Heart right ventricle (tissue), 16 donors: Measurements from ENCODE around the gene HNRNPH3. TPM values are rescaled to one million over a fixed set of nuclear protein-coding genes. Genes with fewer than 3 reads are reported as not detected.

ENCODE experiments used
- ATAC-seq, 8 donors: fragments of 200-7000 bp; cut with Tn5 transposase; one replicate each; pipeline ENCODE4 v1.9.1; 2020; ENCODE audit warnings: mild to moderate bottlenecking in 8 of 8, moderate library complexity in 8 of 8, moderate number of reproducible peaks in 1 of 8
- DNase-seq, 2 donors: peaks; one replicate each; pipeline ENCODE4 v3.0.0-alpha.2; 2020
- H3K27ac ChIP-seq, 10 donors: fragments of 200-600 bp; sonication (generic) in 2 of 10; one replicate each; pipeline versions ENCODE4 v1.5.0 to v1.8.0; 2020 to 2022; ENCODE audit warnings: mild to moderate bottlenecking in 3 of 10
- H3K27me3 ChIP-seq, 7 donors: fragments of 200-600 bp; one replicate each; pipeline ENCODE4 v1.8.0; 2021 to 2022; ENCODE audit warnings: mild to moderate bottlenecking in 2 of 7
- H3K36me3 ChIP-seq, 9 donors: fragments of 200-600 bp; sonication (generic) in 1 of 9; one replicate each; pipeline versions ENCODE4 v1.5.0 to v1.8.0; 2020 to 2022; ENCODE audit warnings: mild to moderate bottlenecking in 2 of 9
- H3K4me1 ChIP-seq, 9 donors: fragments of 200-600 bp; sonication (generic) in 1 of 9; one replicate each; pipeline versions ENCODE4 v1.5.0 to v1.8.0; 2020 to 2022; ENCODE audit warnings: mild to moderate bottlenecking in 4 of 9
- H3K4me3 ChIP-seq, 10 donors: fragments of 200-600 bp; sonication (generic) in 2 of 10; one replicate each; pipeline versions ENCODE4 v1.5.0 to v1.8.0; 2020 to 2022; ENCODE audit warnings: mild to moderate bottlenecking in 7 of 10, moderate library complexity in 2 of 10
- H3K9me3 ChIP-seq, 11 donors: fragments of 200-600 bp in 10 of 11; sonication (generic) in 2 of 11; one replicate each; pipeline versions ENCODE4 v1.5.0 to v1.8.0; 2013 to 2022; ENCODE audit warnings: mild to moderate bottlenecking in 2 of 11, control low read depth in 1 of 11, moderate library complexity in 1 of 11
- CTCF ChIP-seq, 9 donors: fragments of 200-600 bp; sonication (generic) in 2 of 9; IDR thresholded peaks; one replicate each; pipeline versions ENCODE4 v1.5.0 to v1.8.0; 2021 to 2022; ENCODE audit warnings: antibody characterized with exemption in 9 of 9, mild to moderate bottlenecking in 5 of 9, moderate library complexity in 1 of 9
- WGBS, 2 donors: extraction: QIAGEN DNeasy Blood & Tissue Kit; methylation state at CpG; one replicate each; pipeline ENCODE4 v1.1.7; 2013; ENCODE audit warnings: inconsistent platforms in 1 of 2; 5-methylcytosine and 5-hydroxymethylcytosine counted together
- intact Hi-C, 10 donors: fragments of 100-400 bp; cut with DNase I; formaldehyde crosslinking; loops; one replicate each; pipeline versions ENCODE4 v1.11.1 to v1.14.2; 2022
- polyA plus RNA-seq, 2 donors: library from polyadenylated mRNA; stranded (reverse); fragments of 200-250 nt; gene quantifications; one replicate each; pipeline ENCODE4 v1.2.3, GENCODE V29; 2013
- total RNA-seq, 10 donors: library from RNA; stranded (reverse); fragmentation: NEBNext Ultra II Directional in 3 of 10; extraction: Animal tissue kit (Norgen Biotek cat#: 25700) in 3 of 10; gene quantifications; one replicate each; pipeline versions ENCODE4 v1.2.1 to v1.2.4, GENCODE V29; 2021 to 2023
- donor health status: Arrhythmogenic right ventricular cardiomyopathy.
- donor health status: ischemic (EF 13 %, LVEDD 7.1; RV severe dilation, severe dysfunction).
- donor health status: healthy with polysubstance abuse.
- donor health status: DM: no; HTN: yes; CAD: no.
- donor health status: DM: no; HTN: no; CAD: no.
- donor health status: ischemic (EF 25% LVEDD 6.9; RV normal size, moderate dysfunction).
- donor health status: ischemic (EF 25% LVEDD 5.7; RV mildly dilated, moderate dysfunction).
- donor health status: healthy.
- donor health status: DM: yes; HTN: yes; CAD: no.
- donor health status: Ischemic cardiomyopathy.
- donor health status: ischemic (EF 35%, LVEDD 5.7; RV mildly dilated, moderate dysfunction).
- donor health status: nonischemic (EF 11% LVEDD 7.7; RV severe dilation, severe dysfunction).
- donor health status: DM: yes; HTN: yes; CAD: no.
- donor health status: PGD.
- donor health status: ischemic (EF 29% LVEDD 5.4; RV normal size, mild dysfunction).
- donor health status: nonischemic (EF 23%, LVEDD 6.1; RV moderate dilation, normal function).

HNRNPH3 gene
- total and polyA plus RNA-seq, 12 donors = 81.8 to 146 (median 105) TPM

GRCh38 chr10:68353537-68353936, 21.7 kb downstream of the HNRNPH3 start:
- no peak for TF ChIP-seq CTCF (IDR thresholded peaks at IDR 0.05)
- 95 to 100% methylated on average over 2 of the region's 2 CpGs for WGBS, 2 donors
- Histone ChIP-seq H3K4me3 (no peak overlapping the region), H3K4me1 (no peaks in the 10 kb centered on the region), H3K27me3 (no peaks in the 10 kb centered on the region), H3K9me3 (no peaks in the 10 kb centered on the region), H3K36me3 (peaks cover 0 to 99% (median 40%) of the 10 kb centered on the region in 9 donors), H3K27ac (no peak overlapping the region)
- intact Hi-C loops = no loop called here
- ATAC-seq (no peak), DNase-seq (no peak)

DNA sequence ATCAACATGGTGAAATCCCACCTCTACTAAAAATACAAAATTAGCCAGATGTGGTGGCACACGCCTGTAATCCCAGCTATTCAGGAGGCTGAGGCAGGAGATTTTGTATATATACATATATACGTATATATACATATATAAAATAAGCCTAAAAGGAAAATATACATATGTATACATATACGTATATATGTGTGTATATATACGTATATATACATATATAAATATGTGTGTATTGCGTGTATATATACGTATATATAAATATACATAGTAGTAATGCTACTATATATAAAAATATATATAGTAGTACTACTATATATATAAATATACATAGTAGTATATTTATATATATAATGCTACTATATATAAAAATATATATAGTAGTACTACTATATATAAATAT, 27.3 kb downstream of the HNRNPH3 start:
- H3K4me1 ChIP-seq = no peaks in the 10 kb centered on the region
- 96 to 98% methylated on average over 6 of the region's 6 CpGs for WGBS, 2 donors
- H3K4me3 ChIP-seq = no peak overlapping the region
- no peak for DNase-seq
- H3K9me3 ChIP-seq = no peaks in the 10 kb centered on the region
- intact Hi-C loops = no loop called here
- TF ChIP-seq CTCF (IDR thresholded peaks at IDR 0.05) = no peak
- peaks cover 0 to 99% (median 37%) of the 10 kb centered on the region in 9 donors for H3K36me3 ChIP-seq
- H3K27me3 ChIP-seq = no peaks in the 10 kb centered on the region
- H3K27ac ChIP-seq = no peak overlapping the region
- no peak for ATAC-seq

GRCh38 chr10:68362590-68362989, 30.7 kb downstream of the HNRNPH3 start:
- Histone ChIP-seq H3K27ac (no peak overlapping the region), H3K9me3 (no peaks in the 10 kb centered on the region), H3K4me3 (no peak overlapping the region), H3K4me1 (no peaks in the 10 kb centered on the region), H3K36me3 (peaks cover 0 to 96% (median 41%) of the 10 kb centered on the region in 9 donors), H3K27me3 (no peaks in the 10 kb centered on the region)
- TF ChIP-seq CTCF (IDR thresholded peaks at IDR 0.05) = no peak
- ATAC-seq = no peak
- intact Hi-C loops = loop anchor here in 1 of 10 donors (10.0 kb wide), 1 partner anchor 392 kb away; no protein-coding TSS in a partner anchor
- 86 to 93% methylated on average over 3 of the region's 3 CpGs for WGBS, 2 donors
- no peak for DNase-seq

GRCh38 chr10:68364101-68364886, 32.4 kb downstream of the HNRNPH3 start:
- WGBS, 2 donors = 91 to 92% methylated on average over 3 of the region's 3 CpGs
- no peak for DNase-seq
- ATAC-seq = no peak
- Histone ChIP-seq H3K27ac (no peak overlapping the region), H3K27me3 (no peaks in the 10 kb centered on the region), H3K36me3 (peaks cover 0 to 94% (median 28%) of the 10 kb centered on the region in 9 donors), H3K9me3 (no peaks in the 10 kb centered on the region), H3K4me3 (no peak overlapping the region), H3K4me1 (no peaks in the 10 kb centered on the region)
- TF ChIP-seq CTCF (IDR thresholded peaks at IDR 0.05) = no peak
- intact Hi-C loops = loop anchor here in 1 of 10 donors (10.0 kb wide), 1 partner anchor 391 kb away; no protein-coding TSS in a partner anchor
